GM19324 (cell line): Measurements from ENCODE around the gene NR1H3.

Experiments
- ATAC-seq: cut with Tn5 transposase; IDR thresholded peaks from one replicate; pipeline ENCODE4 v1.9.1; 2021; ENCODE audit warnings: mild to moderate bottlenecking, moderate library complexity; ENCODE audit not compliant: unreplicated experiment, low FRiP score

NR1H3 gene

DNA sequence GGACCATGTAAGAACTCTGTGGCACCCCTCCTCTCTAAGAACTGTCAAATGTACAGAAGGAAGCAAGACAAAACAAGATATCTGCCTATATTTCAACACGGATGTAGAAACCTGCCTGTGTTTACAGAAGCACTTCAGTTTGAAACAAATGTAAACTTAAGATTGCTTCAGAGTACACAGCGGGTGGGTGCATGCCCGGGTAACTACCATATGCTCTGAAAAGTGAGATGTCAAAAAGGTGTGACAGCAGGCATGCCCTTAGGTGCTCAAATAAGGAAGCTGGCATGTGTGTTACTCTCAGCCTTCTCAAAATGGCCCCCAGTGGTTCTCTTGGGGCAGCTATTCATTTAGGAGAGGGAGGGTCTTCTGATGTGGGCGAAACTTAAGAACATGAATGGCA, 14.3 kb upstream of the NR1H3 start:
- no peak for ATAC-seq

DNA sequence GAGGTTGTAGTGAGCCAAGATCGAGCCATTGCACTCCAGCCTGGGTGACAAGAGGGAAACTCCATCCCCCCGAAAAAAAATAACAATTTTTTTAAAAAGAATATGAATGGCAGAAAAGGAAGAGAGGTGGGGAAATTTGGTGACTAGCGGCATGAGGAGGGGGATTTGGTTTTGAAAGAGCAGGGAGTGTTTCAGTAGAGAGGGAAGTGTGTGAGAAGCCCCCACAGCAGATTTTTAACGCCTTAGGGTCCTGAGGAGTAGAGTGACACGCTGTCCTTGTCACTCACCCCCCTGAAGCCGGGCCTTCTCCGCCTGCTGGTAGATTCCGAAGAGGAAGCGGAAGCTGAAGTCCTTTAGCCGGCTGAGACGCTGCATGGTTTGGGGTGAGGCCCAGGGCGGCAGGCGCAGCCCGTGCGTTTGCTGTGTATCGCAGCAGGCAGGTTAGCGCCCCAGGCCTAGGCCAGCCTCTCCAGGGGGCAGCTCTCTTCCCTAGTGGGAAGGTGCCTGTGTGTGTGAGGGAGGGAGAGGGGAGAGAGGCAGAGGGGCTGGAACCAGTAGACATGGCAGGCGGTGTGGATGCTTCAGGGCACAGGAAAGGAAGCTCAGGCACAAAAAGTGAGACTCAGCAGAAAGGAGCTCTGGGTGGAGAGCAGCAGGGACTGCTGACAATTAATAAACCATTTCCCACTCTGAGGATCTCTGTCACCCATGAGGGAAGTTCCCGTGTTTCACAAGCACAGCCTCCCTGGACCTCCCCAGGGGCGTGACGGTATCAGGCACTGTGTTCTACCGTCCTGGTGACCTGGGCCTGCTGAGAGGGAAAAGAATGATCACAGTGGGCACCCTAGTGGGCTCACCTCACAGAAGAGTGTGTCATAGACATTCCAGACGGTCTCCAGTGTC, 13.1 kb upstream of the NR1H3 start:
- no peak for ATAC-seq

DNA sequence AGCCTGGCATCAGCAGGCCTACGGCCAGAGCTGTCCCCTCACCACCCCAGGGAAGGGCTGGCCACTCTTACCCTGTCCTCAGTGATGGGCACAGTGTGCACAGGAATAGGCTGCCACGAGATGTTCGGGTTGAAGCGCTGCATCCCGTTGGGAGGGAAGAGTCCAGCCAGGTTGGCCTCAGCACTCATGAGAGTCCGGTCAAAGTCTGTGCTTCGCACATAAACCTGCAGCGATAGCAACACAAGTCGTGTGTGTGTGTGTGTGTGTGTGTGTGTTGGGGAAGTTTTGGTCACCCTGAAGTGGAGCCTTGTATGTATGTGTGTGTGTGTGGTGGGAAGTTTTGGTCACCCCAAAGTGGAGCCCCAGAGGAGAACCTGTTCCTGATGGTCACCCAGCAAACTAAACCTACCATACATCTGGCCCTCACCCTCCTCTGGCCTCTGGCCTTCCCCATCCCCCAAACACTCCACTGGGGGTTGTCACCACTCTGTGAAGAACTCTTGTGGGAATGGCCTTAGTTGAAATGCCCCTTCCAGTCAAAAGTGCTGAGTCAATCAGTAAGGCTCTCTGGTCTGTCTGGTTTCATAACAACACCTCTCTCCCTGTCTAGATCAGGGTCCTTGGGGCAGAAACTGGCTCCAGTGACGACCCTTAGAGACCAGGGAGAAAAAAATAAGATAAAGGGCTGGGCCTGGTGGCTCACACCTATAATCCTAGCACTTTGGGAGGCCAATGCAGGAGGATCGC, 12.0 kb upstream of the NR1H3 start:
- ATAC-seq = no peak

DNA sequence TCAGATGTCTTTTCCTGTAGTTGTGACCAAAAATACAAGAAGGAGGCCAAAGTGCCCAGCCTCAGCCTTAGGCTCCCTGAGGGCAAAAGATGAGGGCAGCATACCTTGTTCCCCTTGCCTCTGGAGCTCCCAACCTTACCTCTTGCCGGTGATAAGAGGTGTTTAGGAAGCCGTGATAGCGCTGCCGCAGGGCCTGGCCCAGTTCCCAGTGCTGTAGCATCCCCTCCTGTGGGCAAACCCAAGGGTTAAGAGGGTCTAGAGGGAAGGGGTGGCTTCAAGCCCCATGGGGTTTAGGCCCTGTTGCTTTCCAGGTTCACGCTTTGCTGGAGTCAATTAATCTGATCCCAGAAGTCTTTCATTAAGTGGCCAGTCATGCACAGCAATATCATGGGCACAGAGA, 10.3 kb upstream of the NR1H3 start:
- no peak for ATAC-seq

DNA sequence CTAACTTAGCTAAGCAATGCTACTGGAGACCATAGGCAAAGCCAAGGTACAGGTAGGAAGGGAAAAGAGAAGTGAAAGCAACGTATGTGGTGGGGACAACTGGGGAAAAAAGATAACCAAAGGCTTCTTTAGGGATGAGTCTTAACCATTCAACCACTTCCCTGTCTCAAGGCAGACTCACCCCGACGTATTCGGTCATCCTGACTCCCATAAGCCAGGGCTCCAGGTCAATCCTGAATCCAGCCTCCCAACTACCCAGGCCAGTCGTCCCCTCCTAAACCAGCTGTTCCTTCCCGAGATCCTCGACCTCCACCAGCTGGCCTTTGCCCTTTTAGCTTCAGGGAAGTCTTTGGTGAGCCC, 9.5 kb upstream of the NR1H3 start:
- ATAC-seq = peak; percentile 35

DNA sequence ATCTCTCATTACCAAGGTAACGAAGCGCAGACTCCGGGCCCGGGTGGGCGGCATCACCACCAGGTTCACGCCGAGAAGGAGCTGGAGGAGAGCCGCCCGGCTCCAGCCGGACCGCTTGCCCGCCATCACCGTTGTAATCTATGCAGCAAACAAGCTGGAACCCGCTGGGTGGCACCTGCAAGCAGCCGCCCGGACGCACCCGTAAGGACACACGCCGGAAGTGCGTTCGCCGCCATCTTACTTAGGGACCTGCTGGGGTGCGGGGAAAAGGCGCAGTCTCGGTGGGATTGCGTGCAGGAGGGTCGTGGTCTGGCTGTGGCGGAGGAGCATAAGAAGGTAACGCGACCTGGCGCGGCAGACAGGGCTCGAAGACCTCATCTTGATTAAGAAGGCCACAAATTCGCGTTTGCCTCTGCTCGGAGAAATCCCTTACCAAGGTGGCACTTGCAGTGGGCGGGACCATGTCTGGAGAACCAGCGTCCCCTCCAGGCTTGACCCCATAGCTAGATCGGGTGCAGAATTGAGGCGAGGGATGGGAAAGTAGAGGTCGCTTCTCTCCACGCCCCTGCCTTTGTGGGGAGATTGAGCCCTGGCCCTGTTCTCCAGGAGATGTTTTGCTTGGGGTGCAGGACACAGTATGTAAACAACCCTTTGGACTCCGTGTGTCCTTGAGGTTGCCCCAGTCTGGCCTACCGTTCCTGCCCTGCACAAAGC, 9.0 kb upstream of the NR1H3 start, which contains the start of gene ACP2:
ACP2 (minus strand) TSS at position 151 of the 714 bp plus-strand sequence; CDS start at position 126, 25 bp downstream.
- ATAC-seq = peak; percentile 92

DNA sequence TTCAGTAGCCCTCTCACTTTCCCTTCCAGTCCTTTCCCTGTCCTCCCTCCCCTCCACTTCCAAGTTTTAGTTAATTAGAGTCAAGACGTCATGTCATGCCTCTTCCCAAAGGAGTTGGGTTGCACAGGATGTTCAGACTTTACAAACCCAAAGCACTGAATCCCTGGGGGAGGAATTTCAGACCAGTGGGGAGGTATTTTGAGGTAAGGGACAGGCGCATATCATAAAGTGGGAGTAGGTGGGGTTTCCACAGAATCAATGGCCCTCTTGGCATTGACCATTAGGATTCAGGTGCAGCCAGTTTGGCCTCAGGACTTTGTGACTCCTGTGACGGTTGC, 8.4 kb upstream of the NR1H3 start:
- ATAC-seq = no peak

DNA sequence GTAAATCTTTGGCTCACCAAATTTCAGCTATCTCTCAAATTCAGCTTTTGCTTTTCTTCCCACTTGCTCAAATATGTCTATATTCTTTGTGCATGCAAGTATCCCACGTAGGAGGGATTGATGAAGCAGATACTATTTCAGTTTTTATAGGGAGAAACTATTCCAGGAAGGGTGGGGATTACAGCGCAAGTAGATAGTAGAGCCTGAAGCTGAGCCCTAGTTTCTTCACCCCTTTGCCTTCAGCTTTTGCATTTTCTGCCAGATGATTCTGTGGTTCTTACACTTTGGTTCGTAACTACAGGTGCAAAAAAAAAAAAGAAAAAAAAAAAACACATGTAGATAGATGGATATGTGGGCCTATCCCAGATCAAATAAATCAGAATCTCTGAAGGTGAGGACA, 6.0 kb upstream of the NR1H3 start:
- no peak for ATAC-seq

DNA sequence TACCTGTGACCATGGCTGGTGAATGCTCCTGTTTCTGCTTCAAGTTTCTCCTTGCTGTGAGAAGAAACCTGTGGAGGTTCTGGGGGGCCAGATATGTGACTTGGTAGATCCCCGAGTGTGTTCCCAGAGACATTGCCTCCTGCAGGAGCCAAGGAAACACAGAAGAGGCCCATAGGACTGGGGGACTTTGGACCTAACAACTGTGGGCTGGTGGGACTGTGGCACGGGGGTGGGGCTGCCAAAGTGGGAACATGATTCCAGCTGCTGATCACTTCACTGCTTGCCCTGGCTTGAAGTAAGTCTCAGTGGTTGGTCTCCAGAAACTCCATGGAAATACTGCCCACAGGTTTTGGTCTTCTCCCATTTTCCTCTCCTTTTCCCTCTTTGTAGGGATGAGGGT, 4.1 kb upstream of the NR1H3 start:
- ATAC-seq = no peak

DNA sequence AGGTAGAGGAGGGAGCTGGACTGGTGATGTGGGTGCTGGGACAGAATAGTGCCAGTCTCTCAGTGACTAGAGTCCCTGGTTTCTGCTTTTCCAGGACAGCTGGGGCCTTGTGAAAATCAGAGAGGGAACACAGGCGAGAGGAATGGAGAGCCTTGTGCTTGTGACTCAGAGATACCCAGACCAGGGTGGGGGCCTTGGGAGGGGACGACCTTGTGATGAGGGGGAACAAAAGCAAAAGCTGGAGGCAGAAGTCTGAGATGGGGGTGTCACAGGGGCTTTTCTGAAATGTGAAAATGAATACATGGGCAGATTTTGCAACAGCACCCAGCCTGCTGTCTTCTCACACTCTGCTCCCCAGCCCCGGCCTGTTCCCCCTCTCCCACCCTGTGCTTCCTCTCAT, 3.4 kb upstream of the NR1H3 start:
- no peak for ATAC-seq

DNA sequence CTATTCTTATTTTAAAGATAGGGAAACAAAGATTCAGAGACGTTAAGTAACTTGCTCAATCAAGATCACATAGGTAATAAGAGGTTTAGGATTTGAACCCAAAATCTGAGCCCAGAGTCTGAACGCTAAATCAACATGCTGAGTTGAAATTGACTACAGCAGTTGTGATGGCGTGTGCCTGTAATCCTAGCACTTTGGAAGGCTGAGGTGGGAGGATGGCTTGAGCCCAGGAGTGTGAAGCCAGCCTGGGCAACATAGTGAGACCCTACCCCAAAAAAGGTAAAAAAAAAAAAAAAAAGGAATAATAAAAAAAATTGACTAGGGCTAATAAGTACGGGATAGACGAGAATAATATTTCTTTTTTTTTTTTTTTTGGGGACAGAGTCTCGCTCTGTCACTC, 1.4 kb upstream of the NR1H3 start:
- no peak for ATAC-seq

DNA sequence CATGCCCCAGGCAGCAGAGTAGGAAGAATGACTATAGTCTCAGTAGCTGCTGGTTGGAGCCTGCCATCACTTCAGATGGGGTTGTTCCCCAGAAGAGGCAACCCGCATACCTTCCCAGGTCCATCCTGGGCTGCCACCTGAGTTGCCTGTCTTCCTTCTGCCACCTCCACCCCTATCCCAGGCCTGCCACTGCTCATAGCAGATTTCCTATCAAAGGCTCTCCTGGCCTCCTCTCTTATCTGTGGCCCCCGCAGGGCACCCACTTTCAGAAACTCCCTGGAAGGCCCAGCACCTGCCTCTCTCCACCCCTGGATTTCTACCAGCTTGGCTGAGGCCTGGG, 649 bp upstream of the NR1H3 start:
- ATAC-seq = no peak

DNA sequence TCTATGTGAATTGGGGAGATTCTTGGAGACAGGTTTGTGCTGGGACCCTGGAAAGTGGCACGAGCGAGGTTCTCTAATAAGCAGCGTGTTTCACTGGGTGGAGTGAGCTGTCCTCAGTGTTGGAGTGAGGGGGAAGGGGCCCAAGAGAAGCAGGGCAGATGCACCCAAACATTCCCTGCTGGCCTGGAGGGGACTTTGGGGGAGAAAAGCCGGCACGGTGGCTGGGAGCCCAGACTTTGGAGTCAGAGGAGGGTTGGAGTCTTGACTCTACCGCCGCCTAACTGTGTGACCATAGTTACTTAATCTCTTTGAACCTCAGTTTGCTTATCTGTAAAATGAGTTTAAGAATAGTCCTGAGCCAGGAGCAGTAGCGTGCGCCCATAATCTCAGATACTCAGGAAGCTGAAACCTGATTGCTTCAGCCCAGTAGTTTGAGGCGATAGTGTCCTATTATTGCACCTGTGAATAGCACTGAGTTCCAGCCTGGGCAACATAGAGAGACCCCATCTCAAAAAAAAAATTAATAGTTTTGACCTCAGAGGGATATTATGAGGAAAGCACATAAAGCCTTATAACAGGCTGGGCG, 614 bp downstream of the NR1H3 start:
- no peak for ATAC-seq

DNA sequence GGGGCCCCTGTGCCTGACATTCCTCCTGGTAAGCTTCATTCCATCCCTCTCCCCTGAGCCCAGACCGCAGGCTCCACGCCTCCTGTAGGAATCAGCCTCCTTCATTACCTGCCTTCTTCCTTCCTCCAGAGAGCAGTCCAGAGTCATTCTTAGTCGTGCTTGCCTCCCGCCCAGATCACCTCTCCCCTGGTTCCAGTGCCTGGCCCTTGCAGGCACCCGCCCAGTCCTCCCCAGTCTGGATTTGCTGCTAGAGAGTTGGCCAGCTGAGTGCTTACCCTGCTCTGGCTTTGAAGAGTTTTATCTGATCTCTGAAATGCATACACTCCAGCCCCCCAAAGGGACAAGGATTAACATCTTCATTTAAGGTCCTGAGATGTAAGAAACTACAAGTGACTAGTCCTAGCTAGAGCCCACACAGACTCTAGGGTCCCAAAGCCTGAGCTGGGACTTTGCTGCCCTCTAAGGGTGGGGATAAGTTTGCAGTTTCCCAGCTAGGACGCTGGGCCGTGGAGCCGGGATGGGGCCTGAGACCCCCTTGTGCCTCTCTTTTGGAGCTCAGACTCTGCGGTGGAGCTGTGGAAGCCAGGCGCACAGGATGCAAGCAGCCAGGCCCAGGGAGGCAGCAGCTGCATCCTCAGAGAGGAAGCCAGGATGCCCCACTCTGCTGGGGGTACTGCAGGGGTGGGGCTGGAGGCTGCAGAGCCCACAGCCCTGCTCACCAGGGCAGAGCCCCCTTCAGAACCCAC, 1.6 kb downstream of the NR1H3 start:
- no peak for ATAC-seq

DNA sequence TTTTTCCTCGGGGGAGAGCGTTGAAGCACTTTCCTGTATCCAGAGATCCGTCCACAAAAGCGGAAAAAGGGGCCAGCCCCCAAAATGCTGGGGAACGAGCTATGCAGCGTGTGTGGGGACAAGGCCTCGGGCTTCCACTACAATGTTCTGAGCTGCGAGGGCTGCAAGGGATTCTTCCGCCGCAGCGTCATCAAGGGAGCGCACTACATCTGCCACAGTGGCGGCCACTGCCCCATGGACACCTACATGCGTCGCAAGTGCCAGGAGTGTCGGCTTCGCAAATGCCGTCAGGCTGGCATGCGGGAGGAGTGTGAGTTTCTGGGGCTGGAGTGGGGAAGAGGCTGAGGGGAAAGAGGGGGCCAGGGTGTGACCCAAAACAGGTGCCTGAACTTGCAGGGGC, 2.6 kb downstream of the NR1H3 start:
- ATAC-seq = no peak

DNA sequence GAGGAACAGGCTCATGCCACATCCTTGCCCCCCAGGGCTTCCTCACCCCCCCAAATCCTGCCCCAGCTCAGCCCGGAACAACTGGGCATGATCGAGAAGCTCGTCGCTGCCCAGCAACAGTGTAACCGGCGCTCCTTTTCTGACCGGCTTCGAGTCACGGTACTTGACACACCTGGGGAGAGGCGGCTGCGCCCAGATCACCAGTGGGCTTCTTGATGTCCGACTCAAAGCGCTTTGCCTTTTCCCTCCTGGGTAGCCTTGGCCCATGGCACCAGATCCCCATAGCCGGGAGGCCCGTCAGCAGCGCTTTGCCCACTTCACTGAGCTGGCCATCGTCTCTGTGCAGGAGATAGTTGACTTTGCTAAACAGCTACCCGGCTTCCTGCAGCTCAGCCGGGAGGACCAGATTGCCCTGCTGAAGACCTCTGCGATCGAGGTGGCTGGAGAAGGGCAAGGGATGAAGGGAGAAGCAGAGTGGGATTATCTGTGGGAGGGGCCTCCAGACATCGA, 3.5 kb downstream of the NR1H3 start:
- ATAC-seq = no peak

DNA sequence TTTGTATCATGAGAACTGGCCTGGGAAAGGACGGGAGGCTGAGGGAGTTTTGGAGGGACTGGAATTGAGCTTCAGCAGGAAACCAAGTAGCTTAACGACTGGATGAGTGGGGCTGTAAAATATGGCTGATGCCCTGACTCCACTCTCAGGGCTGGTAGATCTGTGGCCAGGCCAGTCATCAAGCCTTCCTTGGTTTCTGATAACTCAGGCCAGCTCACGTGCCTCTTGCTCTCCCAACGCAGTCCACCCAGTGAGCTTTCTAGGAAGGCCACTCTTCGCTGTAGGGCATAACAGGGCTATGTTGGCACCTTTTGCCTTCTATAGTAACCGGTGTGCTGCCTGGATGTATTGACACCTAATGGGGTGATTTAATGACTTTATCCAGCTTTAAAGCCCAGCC, 6.3 kb downstream of the NR1H3 start:
- ATAC-seq = no peak

DNA sequence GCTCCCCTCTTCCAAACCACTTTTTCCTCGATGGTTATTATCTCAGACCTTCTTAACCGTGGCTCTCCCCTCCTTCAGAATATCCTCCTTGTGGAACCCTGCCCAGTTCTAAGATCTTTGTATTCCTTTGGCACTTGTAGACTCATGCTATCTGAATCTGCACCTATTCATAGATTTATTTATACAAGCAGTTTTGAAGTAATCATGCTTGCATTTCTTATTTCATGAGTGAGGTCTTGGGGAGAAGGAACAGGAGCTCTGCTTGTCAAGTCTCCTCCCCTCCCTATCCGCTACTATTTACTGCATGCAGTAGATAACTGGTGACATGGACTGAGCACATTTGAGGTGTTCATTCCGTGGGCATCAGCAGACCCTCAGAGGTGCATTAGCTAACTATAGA, 6.7 kb downstream of the NR1H3 start:
- no peak for ATAC-seq

DNA sequence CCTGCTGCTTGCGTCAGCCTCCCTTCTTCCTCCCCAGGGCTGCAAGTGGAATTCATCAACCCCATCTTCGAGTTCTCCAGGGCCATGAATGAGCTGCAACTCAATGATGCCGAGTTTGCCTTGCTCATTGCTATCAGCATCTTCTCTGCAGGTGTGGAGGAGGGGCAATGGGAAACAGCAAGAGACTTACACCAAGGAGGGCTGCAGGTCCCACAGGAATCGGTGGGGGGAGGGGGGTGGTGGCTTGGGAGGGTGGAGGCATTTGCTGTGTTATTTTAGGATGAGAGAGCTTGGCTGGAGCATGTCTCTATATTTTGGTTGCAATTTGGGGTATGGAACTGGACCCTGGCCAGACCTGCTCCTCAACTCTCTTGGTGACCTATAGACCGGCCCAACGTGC, 10.1 kb downstream of the NR1H3 start:
- ATAC-seq = no peak

DNA sequence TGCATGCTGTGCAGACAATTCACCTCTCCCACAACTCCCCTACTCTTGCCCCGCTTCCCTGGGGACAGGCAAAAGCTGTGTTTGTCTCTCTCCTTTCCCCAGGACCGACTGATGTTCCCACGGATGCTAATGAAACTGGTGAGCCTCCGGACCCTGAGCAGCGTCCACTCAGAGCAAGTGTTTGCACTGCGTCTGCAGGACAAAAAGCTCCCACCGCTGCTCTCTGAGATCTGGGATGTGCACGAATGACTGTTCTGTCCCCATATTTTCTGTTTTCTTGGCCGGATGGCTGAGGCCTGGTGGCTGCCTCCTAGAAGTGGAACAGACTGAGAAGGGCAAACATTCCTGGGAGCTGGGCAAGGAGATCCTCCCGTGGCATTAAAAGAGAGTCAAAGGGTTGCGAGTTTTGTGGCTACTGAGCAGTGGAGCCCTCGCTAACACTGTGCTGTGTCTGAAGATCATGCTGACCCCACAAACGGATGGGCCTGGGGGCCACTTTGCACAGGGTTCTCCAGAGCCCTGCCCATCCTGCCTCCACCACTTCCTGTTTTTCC, 10.7 kb downstream of the NR1H3 start:
- no peak for ATAC-seq
